COLO829 (cell line): ENCODE results near the gene COPA.
"Not testable (repeated sequence)": the region's sequence is repeated elsewhere in the genome, so short reads cannot be mapped to it uniquely, and the experiment has no call there.

Experiments
- DNase-seq: peaks from one replicate; pipeline ENCODE4 v3.0.0; 2012; ENCODE audit warnings: low spot score

Gene COPA

DNA sequence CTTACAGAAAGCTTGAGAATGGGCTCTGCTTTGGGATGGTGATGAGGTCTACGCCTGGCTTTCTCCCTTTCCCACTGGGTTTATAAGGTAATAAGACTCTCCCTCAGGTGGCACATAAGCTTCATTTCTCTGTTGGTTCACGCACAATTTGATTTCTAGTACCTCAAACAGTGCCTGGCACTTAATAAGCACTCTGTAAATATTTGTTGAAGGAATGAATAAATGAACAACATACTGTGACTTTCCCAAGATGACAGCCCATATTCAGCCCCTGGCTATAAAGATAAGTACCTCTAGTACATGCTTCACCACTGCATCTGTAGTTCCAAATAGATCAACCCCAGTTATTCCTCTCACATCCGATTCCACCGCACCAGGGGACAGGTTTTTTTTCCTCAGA is 17.8 kb downstream of the COPA start:
- DNase-seq: no peak

DNA sequence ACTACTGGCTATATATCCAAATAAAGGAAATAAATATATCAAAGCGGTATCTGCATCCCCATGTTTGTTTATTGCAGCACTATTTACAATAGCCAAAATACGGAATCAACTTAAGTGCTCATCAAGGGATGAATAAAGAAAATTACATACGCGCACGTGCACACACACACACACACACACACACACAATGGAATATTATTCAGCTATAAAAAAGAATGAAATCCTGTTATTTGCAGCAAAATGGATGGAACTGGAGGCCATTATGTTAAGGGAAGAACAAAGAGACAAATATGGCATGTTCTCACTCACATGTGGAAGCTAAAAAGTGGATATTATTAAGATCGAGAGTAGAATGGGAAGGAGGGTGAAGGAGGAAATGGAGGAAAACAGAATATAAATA is 20.2 kb downstream of the COPA start:
- DNase-seq: no peak

DNA sequence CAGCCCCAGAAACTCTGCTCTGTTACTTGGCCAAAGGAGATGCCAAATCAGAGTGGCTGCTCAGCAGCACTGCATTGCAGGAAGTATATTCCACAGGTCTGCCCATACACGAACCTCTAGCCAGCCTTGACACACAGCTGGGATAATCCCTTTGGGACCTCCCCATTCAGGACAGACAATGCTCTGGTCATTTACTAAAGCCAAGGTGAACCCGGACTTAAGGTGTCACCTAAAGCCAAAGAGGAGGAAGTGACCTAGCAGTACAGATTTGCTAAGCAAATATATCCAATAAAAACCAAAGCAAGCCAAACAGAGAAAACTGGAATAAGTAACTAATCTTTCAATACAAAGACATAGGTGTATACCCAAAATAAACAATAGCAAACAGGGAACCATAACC is 27.7 kb downstream of the COPA start:
- no peak for DNase-seq

DNA sequence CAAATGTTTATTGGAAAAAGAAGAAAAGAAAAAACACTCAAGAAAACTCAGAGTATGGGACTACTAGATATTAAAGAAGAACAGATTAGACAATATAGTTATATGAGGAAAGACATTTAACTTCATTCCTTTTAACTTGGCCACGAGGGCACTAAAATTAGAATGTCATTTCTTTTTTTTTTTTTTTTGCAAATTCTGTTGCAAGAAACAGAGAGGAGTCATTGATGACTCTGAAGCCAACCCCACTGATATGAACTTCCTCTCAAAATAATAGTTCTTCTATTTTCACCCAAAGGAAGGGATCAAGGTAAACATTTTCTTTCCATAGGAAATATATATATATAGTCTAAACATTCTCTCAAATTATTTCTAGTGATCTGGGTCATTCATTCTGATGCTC is 33.5 kb downstream of the COPA start:
- DNase-seq: no peak

DNA sequence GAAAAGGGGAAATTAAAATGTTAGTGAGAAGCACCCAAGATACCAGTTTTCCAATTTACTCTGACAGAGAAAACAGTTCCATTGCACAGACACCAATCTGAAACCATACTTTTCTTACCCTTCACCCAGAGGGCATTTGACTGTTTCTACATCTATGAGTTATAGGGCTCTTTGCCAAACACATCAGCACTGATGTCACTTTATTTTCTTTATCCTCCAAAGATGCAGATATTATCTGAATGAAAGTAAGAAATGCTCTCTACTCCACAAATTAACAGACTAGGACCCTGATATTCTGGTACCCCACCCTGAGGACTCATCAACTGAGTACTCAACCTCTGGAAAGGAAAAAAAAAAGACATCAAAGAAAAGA is 33.9 kb downstream of the COPA start:
- no peak for DNase-seq

DNA sequence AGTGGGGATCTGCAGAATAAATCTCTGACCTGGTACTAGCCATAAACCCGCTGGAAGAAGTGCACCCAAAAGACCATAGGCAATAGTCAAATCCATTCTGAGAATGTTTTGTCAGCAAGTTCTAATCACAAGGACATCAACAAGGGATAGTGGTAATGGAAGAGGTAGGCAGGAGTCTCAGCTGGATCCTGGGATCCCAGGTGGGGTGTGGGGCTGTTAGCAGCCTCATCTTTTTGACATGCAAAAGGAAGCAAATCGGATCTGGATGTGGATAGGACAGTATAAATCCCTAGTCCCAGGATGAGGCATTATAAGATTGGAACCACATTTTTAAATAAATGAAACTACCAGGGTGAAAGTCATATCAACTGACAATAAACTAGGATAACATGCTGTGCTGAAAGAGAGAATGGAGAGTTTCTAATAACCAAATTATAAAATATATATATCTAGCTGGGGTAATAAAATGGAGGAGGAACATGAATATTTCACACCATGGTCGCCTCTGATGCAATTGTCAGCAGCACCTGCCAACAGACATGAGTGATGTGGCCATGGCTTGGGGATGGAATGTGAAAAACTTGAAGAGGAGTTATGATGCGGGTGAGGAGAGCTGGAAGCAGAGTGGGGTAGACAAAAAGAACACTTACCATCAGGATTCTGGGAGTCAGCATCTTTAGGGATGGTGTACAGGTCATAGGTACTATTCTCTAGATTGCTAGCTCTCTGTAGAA is 34.4 kb downstream of the COPA start:
- DNase-seq: no peak

DNA sequence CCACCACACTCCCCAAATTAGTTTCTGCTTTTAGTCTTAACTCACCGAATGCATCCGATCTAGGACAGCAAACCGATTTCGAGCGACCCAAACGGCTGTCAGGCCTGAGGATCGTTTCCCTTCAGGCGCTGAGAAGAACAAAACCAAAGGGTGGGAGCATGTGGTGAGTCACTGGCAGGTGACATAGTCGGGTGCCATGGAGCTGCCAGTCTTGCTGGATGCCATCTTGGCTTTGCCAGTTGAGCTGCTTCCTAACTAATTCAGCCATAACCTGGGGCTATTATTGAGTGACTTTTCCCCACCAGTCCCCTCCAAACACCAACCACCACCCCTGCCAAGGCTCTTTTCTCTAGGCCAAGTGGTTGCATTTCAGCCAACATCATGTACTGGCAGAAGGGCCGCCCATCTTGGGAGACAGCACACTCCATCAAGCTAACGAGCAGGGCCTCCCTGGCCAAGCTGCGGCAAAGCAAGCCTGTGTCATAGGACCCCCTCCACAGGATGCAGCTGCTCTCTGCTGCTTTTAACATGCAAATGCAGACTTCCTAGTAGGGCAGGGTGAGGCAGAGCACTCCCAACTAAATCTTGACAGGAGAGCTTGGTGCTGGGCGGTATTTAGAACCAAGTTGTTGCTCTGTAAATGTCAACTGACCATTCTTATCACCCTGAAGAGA is 35.8 kb downstream of the COPA start:
- DNase-seq: no peak

DNA sequence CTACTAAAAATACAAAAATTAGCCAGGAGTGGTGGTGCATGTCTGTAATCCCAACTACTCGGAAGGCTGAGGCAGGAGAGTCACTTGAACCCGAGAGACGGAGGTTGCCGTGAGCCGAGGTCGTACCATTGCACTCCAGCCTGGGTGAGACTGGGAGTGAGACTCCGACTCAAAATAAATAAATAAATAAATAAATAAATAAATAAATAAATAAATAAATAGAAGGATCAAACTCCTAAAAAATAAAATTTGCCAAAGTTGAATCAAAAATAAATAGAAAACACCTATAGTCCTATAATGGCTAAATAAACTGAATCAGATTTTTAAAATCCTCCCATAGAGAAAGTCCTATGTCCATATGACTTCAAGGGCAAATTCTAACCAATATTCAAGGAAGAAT is 42.9 kb downstream of the COPA start:
- DNase-seq: no peak

DNA sequence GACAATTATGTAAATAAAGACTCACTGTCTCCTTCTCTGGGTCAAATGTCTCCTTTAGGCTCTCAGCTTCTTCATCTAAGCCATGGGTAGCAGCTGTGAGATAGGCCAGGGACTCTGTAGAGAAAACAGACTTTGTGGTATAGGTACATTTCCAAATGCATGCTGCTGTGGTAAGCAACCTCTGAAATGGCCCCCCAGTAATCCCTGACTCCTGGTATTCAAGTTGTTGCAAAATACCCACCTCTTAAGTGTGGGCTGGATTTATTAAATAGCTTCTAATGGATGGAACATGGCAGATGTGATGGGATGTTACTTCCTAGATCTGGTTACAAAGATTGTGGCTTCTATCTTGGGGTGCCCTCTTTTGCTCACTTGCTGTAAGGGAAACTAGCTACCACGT is 47.0 kb downstream of the COPA start:
- no peak for DNase-seq

DNA sequence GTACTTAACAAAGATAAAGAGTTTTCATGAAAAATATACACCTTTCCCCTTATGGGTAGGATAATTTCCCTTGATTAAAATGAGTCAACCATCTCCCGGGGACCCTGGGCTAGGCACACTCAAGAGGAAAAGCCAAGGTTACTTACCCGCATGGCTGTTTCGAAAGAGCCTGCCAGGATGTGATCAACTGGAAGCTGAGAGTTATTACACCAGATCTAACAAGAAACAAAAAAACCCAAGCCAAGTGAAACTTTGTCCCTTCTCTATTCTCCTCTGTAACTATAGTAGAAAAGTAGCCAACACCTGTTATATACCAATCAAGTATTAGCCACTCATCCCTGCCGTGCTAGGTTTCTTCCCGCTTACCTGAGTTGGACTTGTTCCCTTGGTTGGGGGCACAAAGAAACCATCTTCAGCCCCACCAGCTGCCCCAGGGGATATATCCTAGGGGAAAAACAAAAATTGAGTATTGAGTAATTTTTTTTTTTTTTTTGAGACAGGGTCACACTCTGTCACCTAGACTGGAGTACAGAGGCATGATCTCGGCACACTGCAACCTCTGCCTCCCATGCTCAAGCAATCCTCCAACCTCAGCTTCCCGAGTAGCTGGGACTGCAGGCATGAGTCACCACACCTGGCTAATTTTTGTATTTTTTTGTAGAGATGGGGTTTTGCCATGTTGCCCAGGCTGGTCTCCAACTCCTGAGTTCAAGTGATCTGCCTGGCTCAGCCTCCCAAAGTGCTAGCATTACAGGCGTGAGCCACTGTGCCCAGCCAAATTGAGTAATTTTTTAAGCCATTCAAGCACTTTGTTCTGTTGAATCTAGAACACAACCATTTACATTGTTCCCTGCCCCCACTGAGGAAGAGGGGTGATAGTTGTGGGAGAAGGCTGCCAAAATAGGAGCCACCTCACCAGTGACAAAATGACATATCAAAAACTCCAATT is 49.8 kb downstream of the COPA start:
- DNase-seq: no peak

DNA sequence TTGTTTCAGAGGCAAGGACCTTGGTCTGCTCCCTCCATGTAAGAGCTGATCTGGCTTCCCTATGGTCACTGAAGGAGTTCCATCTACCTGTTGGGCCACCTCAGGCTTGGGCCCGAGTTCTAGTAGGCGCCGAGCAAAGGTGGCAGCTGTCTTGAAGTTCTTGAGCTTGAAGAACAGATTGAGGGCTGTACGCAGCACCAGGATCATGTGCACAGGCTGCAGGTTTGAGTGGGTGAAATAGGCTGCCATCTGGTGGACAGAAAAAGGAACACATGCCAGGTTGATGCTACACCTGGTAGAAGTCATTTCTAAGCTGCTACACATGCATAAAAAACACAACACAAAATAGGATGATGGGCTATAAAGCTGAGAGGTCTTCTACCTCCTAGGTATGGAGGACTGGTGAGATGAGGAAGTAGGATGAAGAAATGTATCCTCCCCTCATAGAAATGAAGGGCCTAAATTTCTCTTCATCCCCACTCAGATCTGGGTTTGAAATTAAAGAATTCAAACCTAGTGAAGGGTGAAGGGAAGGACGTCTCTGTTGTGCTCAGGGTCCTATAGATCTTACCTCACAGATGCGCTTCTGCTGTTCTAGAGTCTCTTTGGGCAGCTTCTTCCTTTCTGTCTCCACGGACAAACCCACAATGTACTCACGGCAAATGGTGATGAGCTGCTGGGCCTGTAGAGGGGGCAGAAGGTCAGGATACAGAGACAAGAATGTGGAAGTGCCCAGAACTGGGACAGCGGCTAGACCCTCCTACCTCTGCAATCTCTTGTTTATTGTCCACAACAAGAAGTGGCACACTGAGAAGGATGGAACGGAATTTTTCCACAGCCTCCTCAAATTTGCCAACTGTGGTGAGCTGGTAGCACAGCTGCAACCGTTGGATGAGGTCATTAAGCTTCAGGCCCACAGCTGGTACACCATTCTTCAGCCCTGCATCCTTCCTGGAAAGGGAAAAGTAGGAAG is 51.5 kb downstream of the COPA start:
- DNase-seq: peak; percentile 69

DNA sequence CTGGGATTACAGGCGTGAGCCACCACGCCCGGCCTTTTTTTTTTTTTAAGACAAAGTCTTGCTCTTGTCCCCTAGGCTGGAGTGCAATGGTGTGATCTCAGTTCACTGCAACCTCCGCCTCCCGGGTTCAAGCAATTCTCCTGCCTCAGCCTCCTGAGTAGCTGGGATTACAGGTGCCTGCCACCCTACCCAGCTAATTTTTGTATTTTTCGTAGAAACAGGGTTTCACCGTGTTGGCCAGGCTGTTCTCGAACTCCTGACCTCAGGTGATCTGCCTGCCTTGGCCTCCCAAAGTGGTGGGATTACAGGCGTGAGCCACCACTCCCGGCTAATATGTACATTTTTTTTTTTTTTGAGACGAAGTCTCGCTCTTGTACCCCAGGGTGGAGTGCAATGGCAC is 55.3 kb downstream of the COPA start:
- not testable (repeated sequence) for DNase-seq

DNA sequence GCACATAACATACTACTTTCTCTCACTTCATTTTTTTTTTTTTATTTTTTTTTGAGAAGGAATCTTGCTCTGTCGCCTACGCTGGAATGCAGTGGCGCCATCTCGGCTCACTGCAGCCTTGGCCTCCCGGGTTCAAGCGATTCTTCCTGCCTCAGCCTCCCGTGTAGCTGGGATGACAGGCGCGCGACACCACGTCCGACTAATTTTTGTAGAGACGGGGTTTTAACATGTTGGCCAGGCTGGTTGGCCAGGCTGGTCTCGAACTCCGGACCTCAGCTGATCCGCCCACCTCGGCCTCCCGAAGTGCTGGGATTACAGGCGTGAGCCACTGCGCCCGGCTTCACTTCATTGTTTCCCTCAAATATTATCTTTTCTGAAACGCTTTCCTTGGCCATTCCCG is 57.5 kb downstream of the COPA start:
- DNase-seq: no peak

DNA sequence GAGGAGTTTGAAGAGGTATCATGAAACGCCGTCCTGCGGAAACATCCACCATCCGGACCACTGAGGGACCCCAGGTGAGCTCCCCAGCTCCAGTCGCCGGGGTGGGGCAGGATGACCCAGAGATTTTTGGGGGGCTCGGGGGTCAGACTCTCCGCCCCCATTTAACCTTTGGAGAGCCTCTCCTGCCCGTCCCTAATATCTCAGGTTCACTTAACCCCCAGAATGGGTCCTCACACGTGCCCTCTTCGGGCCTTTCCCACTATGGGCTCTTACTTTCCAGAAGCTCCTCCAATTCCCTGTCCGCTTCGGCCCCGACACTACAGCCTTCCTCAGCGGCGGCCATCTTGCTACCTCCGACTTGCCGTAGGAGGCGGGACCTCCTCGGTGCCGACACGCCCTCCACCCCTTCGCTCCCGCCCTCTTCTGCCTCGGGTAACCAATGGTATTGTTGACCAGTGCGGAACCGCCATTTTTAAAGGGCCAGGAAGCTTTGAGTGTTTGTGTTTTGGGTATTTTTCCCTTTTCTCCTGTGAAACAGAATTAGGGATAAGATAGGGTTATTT is 58.2 kb downstream of the COPA start, which contains the start of gene PEX19:
Gene PEX19 (minus strand): TSS at position 352 of the 563 bp plus-strand sequence. CDS start 9 bp downstream, at position 343.
- DNase-seq: peak; percentile 98

DNA sequence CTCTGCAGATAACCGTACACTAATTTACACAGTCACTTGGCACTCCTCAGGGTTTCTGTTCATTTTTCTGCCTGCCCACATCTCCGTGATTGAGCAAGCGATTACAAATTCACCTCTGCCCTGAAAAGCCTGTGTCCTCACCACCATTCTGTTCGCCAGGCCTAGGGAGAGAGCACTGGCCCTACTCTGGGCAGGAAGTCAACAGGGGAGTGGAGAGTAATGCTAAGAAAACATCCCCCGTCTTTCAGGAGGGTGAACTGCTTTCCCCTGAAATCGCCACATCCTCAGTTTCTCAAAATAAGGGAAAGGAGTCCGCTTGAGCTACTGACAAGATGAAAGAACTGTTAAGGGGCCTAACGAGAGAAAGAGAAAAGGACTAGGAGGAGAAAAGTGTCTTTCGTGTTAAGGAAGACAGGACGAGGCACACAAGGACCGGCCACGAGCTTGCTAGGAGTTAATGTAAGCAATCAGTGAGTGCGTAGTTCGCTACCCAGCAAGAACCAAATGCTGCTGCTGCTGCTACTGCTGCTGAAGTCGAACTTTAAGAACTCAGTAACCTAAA is 58.7 kb downstream of the COPA start:
- DNase-seq: no peak

DNA sequence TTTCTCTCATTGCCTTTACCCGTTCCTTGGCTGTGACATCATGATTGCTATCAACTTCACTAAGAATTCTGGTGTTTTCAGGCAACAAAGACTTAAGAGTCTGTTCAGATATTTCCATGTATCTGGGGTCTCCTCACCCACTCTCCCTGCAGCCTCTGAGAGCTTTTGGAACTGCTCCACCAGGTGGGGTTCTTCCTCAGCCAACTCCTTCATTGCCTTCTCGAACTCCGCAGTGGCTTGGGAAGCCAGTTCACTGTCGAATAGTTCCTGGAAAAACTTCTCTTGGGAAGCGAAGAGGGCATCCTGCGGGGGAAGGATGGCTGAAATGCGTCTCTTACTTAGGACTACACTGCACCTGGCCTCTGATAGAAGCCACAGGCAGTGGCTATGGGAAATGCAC is 60.2 kb downstream of the COPA start:
- no peak for DNase-seq

DNA sequence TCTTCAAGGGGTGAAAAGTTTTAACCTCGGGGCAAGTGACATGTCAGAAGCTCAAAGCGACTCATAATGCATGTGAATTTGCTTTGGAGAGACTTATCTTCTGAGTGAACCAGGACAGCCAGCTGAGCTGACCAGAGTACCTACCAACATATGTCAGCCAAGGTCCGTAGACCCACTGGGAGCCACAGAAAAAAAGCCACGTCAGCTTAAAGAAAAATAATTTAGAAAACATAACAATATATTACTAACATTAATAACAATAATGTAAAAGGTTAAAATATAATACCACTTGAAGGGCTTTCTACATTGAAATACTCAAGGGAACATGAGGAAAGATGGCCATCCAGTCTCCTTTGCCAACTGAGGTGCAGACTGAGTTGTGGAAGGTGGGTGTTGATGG is 65.1 kb downstream of the COPA start:
- DNase-seq: no peak

DNA sequence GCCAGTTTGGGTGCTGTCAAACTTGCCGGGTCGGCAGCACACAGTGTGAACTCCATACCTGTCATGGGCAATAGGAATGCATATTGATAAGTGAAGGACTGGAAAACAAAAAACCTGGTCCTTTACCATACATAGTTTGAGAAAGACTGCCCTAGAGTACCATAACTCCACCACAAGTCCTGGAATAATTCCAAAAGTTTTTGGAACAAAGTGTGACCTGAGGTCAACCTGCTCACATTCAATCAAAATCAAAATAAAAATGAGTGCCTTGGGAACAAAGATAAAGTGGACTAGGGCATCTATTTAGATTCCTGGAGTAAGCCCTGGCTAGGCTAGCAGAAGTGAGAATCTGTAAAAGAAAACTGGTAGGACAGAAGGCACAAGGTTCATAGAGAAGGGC is 65.7 kb downstream of the COPA start:
- no peak for DNase-seq

DNA sequence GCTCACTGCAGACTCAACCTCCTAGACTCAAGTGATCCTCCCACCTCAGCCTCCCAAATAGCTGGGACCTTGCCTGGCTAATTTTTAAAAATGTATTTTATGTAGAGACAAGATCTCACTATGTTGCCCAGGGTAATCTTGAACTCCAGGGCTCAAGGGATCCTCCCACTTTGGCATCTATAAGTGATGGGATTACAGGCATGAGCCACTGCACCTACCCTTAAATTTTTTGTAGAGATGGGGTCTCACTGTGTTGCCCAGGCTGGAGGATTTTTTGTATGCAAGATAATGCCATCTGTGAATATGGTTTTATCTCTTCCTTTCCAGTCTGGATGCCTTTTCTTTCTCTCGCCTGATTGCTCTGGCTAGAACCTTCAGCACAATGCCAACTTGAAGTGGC is 72.0 kb downstream of the COPA start:
- no peak for DNase-seq

DNA sequence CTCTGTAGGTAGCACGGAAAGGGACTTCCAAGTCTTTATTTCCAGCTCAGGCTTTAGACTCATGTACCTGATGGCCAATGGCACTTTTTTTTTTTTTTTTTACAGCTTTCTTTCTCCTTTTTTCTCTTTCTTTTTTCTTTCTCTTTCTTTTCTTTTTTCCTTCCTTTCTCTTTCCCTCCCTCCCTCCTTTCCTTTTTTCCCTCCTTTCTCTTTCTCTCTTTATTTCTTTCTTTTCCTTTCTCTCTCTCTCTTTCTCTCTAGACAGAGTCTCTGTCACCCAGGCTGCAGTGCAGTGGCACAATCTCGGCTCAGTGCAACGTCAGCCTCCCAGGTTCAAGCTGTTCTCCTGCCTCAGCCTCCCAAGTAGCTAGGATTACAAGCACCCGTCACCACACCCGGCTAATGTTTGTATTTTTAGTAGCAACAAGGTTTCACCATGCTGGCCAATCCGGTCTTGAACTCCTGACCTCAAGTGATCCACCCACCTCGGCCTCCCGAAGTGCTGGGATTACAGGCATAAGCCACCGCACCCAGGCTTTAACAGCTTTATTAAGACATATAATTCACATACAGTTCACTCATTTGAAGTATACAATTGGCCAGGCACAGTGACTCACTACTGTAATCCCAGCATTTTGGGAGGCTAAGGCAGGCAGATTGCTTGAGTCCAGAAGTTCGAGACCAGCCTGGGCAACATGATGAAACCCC is 75.6 kb downstream of the COPA start:
- DNase-seq: no peak
